H1 (cell line): ENCODE data around the gene P3H2. TPM values are rescaled to one million over a fixed set of nuclear protein-coding genes. Genes with fewer than 3 reads are reported as not detected.

ENCODE experiments used
- CTCF ChIA-PET: fragments of 300-600 bp; sonication (Branson Sonifier 250); formaldehyde crosslinking; loops from one replicate; lab custom pipeline; 2021; ENCODE audit not compliant: partially characterized antibody; lab: Charles Lee
- POLR2A ChIA-PET: fragments of 300-600 bp; sonication (Branson Sonifier 250); formaldehyde crosslinking; loops from one replicate; lab custom pipeline; 2021; ENCODE audit warnings: inconsistent platforms; ENCODE audit not compliant: partially characterized antibody; lab: Charles Lee
- DNase-seq, 2 experiments: peaks; one replicate each; pipeline versions ENCODE4 v3.0.0 to v3.0.0-alpha.2; 2010 to 2022; ENCODE audit warnings: low spot score in 2 of 2, low read depth in 1 of 2, mixed read lengths in 1 of 2
- FAIRE-seq: peaks from 2 replicates; lab custom pipeline; 2011; peaks lifted over from hg19 to GRCh38; lab: Jason Lieb, UNC
- H2AFZ ChIP-seq: 2 replicates; pipeline ENCODE4 v1.8.1; 2012; ENCODE audit warnings: low read length, inconsistent platforms
- H2AK5ac ChIP-seq: 2 replicates; pipeline ENCODE4 v1.6.1; 2013; ENCODE audit warnings: low read depth, low read length
- H2BK120ac ChIP-seq: replicated peaks from 2 replicates; pipeline ENCODE3; 2013; ENCODE audit warnings: low read depth, low read length, inconsistent platforms
- H2BK12ac ChIP-seq: 2 replicates; pipeline ENCODE4 v1.6.1; 2013; ENCODE audit warnings: low read depth, low read length
- H2BK15ac ChIP-seq: 2 replicates; pipeline ENCODE4 v1.6.1; 2013; ENCODE audit warnings: low read length
- H2BK20ac ChIP-seq: 2 replicates; pipeline ENCODE4 v1.6.1; 2013; ENCODE audit warnings: low read length
- H2BK5ac ChIP-seq: 2 replicates; pipeline ENCODE4 v1.6.1; 2013; ENCODE audit warnings: low read depth, low read length
- H3K14ac ChIP-seq: 2 replicates; pipeline ENCODE4 v1.6.1; 2013; ENCODE audit warnings: inconsistent platforms; ENCODE audit not compliant: insufficient read length
- H3K18ac ChIP-seq: 2 replicates; pipeline ENCODE4 v1.6.1; 2013; ENCODE audit warnings: low read length; ENCODE audit errors: extremely low read depth
- H3K23ac ChIP-seq: 2 replicates; pipeline ENCODE4 v1.6.1; 2013; ENCODE audit warnings: inconsistent platforms; ENCODE audit not compliant: insufficient read length
- H3K23me2 ChIP-seq: 2 replicates; pipeline ENCODE4 v1.6.1; 2013; ENCODE audit warnings: low read depth, low read length
- H3K27ac ChIP-seq: 2 replicates; pipeline ENCODE4 v1.6.1; 2011; ENCODE audit warnings: low read depth, low read length, inconsistent platforms
- H3K27me3 ChIP-seq, 4 experiments: replicated peaks in 1 of 4; 1 replicate in 1 of 4; 2 replicates in 3 of 4; pipeline versions ENCODE4 v1.6.1 to v1.8.1; 2011 to 2013; ENCODE audit warnings: low read length in 3 of 4, mild to moderate bottlenecking in 3 of 4, inconsistent platforms in 2 of 4, mixed read lengths in 2 of 4, moderate library complexity in 1 of 4; ENCODE audit not compliant: control insufficient read depth in 3 of 4, insufficient read depth in 3 of 4; ENCODE audit errors: extremely low read depth in 1 of 4
- H3K36me3 ChIP-seq, 4 experiments: 2 replicates each; pipeline versions ENCODE4 v1.6.1 to v1.8.1; 2011 to 2013; ENCODE audit warnings: mild to moderate bottlenecking in 4 of 4, low read length in 3 of 4, moderate library complexity in 2 of 4, control low read depth in 1 of 4, inconsistent platforms in 1 of 4; ENCODE audit not compliant: insufficient read depth in 4 of 4, control insufficient read depth in 2 of 4
- H3K4ac ChIP-seq: replicated peaks from 2 replicates; pipeline ENCODE3; 2013; ENCODE audit warnings: low read length, low read depth, mixed read lengths, inconsistent platforms; ENCODE audit not compliant: insufficient read length
- H3K4me1 ChIP-seq, 4 experiments: replicated peaks in 1 of 4; 1 replicate in 1 of 4; 2 replicates in 3 of 4; pipeline versions ENCODE4 v1.6.1 to v1.8.1; 2011 to 2013; ENCODE audit warnings: low read length in 3 of 4, inconsistent platforms in 2 of 4, mixed read lengths in 1 of 4; ENCODE audit not compliant: insufficient read depth in 4 of 4, control insufficient read depth in 3 of 4
- H3K4me2 ChIP-seq, 2 experiments: 2 replicates each; pipeline versions ENCODE4 v1.6.1 to v1.8.1; 2011 to 2013; ENCODE audit warnings: low read depth in 2 of 2, low read length in 2 of 2, control low read depth in 1 of 2, inconsistent platforms in 1 of 2, mild to moderate bottlenecking in 1 of 2; ENCODE audit not compliant: insufficient read depth in 1 of 2
- H3K4me3 ChIP-seq, 4 experiments: fragments of 200-600, 300-600 bp in 1 of 4; sonication (generic), shearing (Covaris generic), sonication (Bioruptor Twin) in 1 of 4; 2 replicates each; pipeline versions ENCODE4 v1.5.1 to v1.8.1; 2011 to 2016; ENCODE audit warnings: low read length in 4 of 4, low read depth in 3 of 4, control low read depth in 2 of 4, inconsistent platforms in 2 of 4, mild to moderate bottlenecking in 2 of 4, mixed read lengths in 1 of 4, moderate library complexity in 1 of 4; ENCODE audit not compliant: insufficient read depth in 2 of 4; ENCODE audit errors: extremely low read depth in 1 of 4
- H3K56ac ChIP-seq: replicated peaks from 2 replicates; pipeline ENCODE3; 2013; ENCODE audit warnings: low read depth, mild to moderate bottlenecking, mixed read lengths, low read length, inconsistent platforms; ENCODE audit not compliant: insufficient read length
- H3K79me1 ChIP-seq: 2 replicates; pipeline ENCODE4 v1.6.1; 2013; ENCODE audit warnings: low read depth, low read length, control low read depth
- H3K79me2 ChIP-seq, 2 experiments: 2 replicates each; pipeline versions ENCODE4 v1.6.1 to v1.8.1; 2012 to 2013; ENCODE audit warnings: low read length in 2 of 2, mild to moderate bottlenecking in 2 of 2, inconsistent platforms in 1 of 2; ENCODE audit not compliant: insufficient read depth in 2 of 2, control insufficient read depth in 1 of 2
- H3K9ac ChIP-seq, 4 experiments: replicated peaks in 1 of 4; 1 replicate in 1 of 4; 2 replicates in 3 of 4; pipeline versions ENCODE4 v1.6.1 to v1.8.1; 2011 to 2013; ENCODE audit warnings: low read depth in 3 of 4, low read length in 3 of 4, control low read depth in 2 of 4, mild to moderate bottlenecking in 2 of 4, moderate library complexity in 2 of 4, inconsistent platforms in 1 of 4; ENCODE audit errors: extremely low read depth in 1 of 4
- H3K9me3 ChIP-seq, 2 experiments: 2 replicates each; pipeline versions ENCODE4 v1.6.1 to v1.8.1; 2012 to 2013; ENCODE audit warnings: mild to moderate bottlenecking in 2 of 2, moderate library complexity in 2 of 2, control low read depth in 1 of 2, inconsistent platforms in 1 of 2, low read depth in 1 of 2, low read length in 1 of 2, mixed read lengths in 1 of 2; ENCODE audit not compliant: insufficient read depth in 2 of 2
- H4K20me1 ChIP-seq, 2 experiments: replicated peaks in 1 of 2; 2 replicates each; pipeline versions ENCODE3 to v1.8.1; 2011 to 2013; ENCODE audit warnings: inconsistent platforms in 2 of 2, low read length in 2 of 2, mild to moderate bottlenecking in 1 of 2; ENCODE audit not compliant: insufficient read depth in 2 of 2, control insufficient read depth in 1 of 2
- H4K5ac ChIP-seq: 2 replicates; pipeline ENCODE4 v1.6.1; 2013; ENCODE audit warnings: low read length, low read depth, mixed read lengths, inconsistent platforms; ENCODE audit not compliant: insufficient read length
- H4K8ac ChIP-seq: 2 replicates; pipeline ENCODE4 v1.8.0; 2013; ENCODE audit warnings: mild to moderate bottlenecking, moderate library complexity, low read length, inconsistent platforms; ENCODE audit not compliant: insufficient read depth; ENCODE audit errors: extremely low read depth
- H4K91ac ChIP-seq: replicated peaks from 2 replicates; pipeline ENCODE3; 2013; ENCODE audit warnings: low read length, mixed read lengths, inconsistent platforms; ENCODE audit not compliant: insufficient read length
- CBX5 ChIP-seq: fragments of 300-800, 300-1000 bp; sonication (generic); IDR thresholded peaks from 2 replicates; pipeline ENCODE4 v1.7.1; 2016; ENCODE audit warnings: antibody characterized with exemption, low read length, low read depth
- TAF1 ChIP-seq: IDR thresholded peaks from 2 replicates; pipeline ENCODE4 v1.6.1; 2011; ENCODE audit warnings: mild to moderate bottlenecking, low read depth, low read length
- WGBS, 2 experiments: shearing (Covaris generic) in 1 of 2; methylation state at CpG; one replicate each; pipeline versions ENCODE4 v1.1.6 to v1.1.7; 2013 to 2015; ENCODE audit warnings: low lambda C conversion rate in 2 of 2, mixed read lengths in 2 of 2, inconsistent platforms in 1 of 2, low coverage in 1 of 2, missing lambda C conversion rate in 1 of 2; ENCODE audit not compliant: insufficient replicate concordance in 2 of 2, insufficient coverage in 1 of 2, insufficient read length in 1 of 2; ENCODE audit errors: extremely low coverage in 1 of 2, missing lambda C conversion rate in 1 of 2; 5-methylcytosine and 5-hydroxymethylcytosine counted together
- polyA plus RNA-seq, 7 experiments: library from polyadenylated mRNA; depleted of rRNA in 3 of 7; stranded (reverse) in 5 of 7; unstranded in 2 of 7; fragments of >200 nt in 5 of 7; fragments of 200-250 nt in 2 of 7; gene quantifications; 1 replicate in 5 of 7; 2 replicates in 1 of 7; 4 replicates in 1 of 7; pipeline versions ENCODE4 v1.2.1 to v1.2.3, GENCODE V29; 2011 to 2013; ENCODE audit warnings: missing spikeins in 2 of 7, mixed read lengths in 2 of 7
- total RNA-seq: library from RNA; stranded (reverse); fragmentation: NEBNext Ultra II Directional; extraction: Animal tissue kit (Norgen Biotek cat#: 25700); gene quantifications from 2 replicates; pipeline ENCODE4 v1.2.1, GENCODE V29; 2021

Gene P3H2
- total and polyA plus RNA-seq, 2 of the 8 experiments (the other 6 are each of a cell fraction or from before 2014, with no cell fraction given), result 40.5 to 60.4 TPM

DNA sequence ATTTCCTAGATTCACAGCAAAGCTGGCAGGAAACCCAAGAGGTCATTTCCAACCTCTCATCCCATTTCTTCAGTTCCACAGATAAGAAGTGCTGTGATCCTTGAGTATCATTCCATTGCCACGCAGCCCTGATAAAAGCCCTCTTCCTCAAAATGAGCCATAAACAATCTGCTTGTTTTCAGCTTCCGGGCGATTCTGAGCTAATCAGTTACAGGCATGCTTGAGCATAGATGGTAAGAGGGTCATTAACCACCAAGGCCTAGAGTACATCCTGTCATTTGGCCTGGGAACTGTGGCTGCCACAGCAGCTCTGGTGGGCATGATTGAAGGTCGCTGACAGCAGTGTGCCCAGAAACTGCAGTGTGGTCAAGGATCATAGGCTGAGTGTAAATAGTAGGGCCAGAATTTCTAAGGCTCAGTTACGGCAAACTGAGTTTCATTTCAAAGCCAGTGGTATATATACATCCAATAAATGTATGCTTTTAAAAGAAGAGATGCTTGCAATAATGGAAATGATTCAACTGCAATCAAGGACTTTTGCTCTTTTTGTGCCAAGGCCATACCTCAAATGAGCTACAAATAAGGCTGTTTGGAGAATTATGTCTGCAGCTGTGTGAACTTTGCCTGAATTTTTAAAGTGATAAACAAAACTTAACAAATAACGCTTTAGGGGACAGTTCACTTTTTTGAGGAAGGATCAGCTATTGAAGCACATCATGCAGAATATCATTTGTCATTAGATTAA lies 47.3 kb downstream of the P3H2 start:
- TF ChIP-seq TAF1, result no peak
- TF ChIP-seq CBX5, result no peak
- Histone ChIP-seq H3K4ac (no peak overlapping the region), H2AFZ (no peak overlapping the region), H2BK12ac (no peak overlapping the region), H3K18ac (no peak overlapping the region), H3K56ac (no peak overlapping the region), H3K36me3 (no peaks in the 10 kb centered on the region), H2BK120ac (no peak overlapping the region), H2BK5ac (no peak overlapping the region), H2BK15ac (no peak overlapping the region), H3K4me1 (peaks cover 0 to 4% (median 0%) of the 10 kb centered on the region in 4 experiments; a peak in 1 of 7 replicates), H4K91ac (no peak overlapping the region), H3K27ac (no peak overlapping the region), H3K14ac (no peak overlapping the region), H3K9ac (no peak overlapping the region), H3K4me3 (no peak overlapping the region), H2AK5ac (no peak overlapping the region), H3K4me2 (no peak overlapping the region), H3K23me2 (no peaks in the 10 kb centered on the region), H3K79me1 (no peaks in the 10 kb centered on the region), H3K23ac (no peak overlapping the region), H4K20me1 (peaks cover 0 to 2% of the 10 kb centered on the region in 2 experiments), H2BK20ac (no peak overlapping the region), H3K9me3 (no peaks in the 10 kb centered on the region), H4K8ac (no peak overlapping the region), H4K5ac (no peak overlapping the region), H3K79me2 (peaks cover 0 to 37% of the 10 kb centered on the region in 2 experiments; a peak in 2 of 4 replicates), H3K27me3 (no peaks in the 10 kb centered on the region)
- FAIRE-seq (no peak), DNase-seq (no peak)
- WGBS, 2 experiments, result 88% methylated on average over 6 of the region's 6 CpGs; no CpG with 5 or more reads in 1 of the 2 experiments
- ChIA-PET CTCF (interaction anchor here (1.3 to 2.5 kb wide), 3 partner anchors 40 to 68 kb away, joined by 4 to 9 read pairs (median 4); partner anchors contain the start of gene P3H2), POLR2A (interaction anchor here (1.0 kb wide), 1 partner anchor 13 kb away, joined by 3 read pairs; no protein-coding TSS in a partner anchor)
